Peyer's patch (tissue), 4 donors: ENCODE results near the gene MED22.

Experiments
- CTCF ChIP-seq, 6 experiments: fragments of 450-650 bp in 4 of 6; fragments of 200-600 bp in 2 of 6; sonication (generic) in 1 of 6; IDR thresholded peaks; one replicate each; pipeline ENCODE4 v1.5.1; 2017 to 2019; ENCODE audit warnings: antibody characterized with exemption in 6 of 6, mild to moderate bottlenecking in 3 of 6, moderate library complexity in 1 of 6
- POLR2A ChIP-seq, 2 donors: fragments of 450-650 bp; IDR thresholded peaks; one replicate each; pipeline ENCODE4 v1.5.1; 2017; ENCODE audit warnings: antibody characterized with exemption in 2 of 2, mild to moderate bottlenecking in 2 of 2, moderate library complexity in 2 of 2

DNA sequence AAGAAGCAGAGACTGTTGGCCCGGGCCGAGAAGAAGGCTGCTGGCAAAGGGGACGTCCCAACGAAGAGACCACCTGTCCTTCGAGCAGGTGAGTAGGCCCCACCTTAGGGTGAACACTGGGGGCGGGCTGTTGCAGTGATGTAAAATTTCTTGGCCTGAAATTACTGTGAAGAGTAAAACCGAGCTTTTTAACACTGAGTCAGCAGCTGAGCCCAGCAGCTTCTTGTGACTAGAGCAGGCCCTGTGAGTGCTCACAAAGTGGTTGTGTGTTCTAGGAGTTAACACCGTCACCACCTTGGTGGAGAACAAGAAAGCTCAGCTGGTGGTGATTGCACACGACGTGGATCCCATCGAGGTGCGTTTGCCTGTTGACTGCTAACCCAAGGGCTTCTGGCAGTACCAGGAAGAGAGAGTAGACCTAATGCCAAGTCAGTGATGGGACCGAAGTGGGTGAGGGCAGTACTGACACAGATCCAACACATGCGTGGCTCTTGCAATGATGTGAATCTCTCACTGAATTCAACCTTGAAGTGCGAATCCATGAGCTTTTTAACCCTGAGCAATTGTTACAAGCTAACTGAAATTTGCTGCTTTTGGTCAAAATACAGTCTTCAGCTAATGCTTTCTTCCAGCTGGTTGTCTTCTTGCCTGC, 2.2 kb upstream of the MED22 start:
- TF ChIP-seq CTCF (IDR thresholded peaks at IDR 0.05) (no peak), POLR2A (IDR thresholded peaks at IDR 0.05) (no peak)
